Esophagus muscularis mucosa (tissue), 3 donors: Measurements from ENCODE around the gene PLB1.

Source experiments
- CTCF ChIP-seq, 3 experiments: fragments of 200-600 bp in 2 of 3; fragments of 450-650 bp in 1 of 3; sonication (generic) in 2 of 3; IDR thresholded peaks; one replicate each; pipeline ENCODE4 v1.5.1; 2017 to 2019; ENCODE audit warnings: antibody characterized with exemption in 3 of 3, mild to moderate bottlenecking in 2 of 3, moderate library complexity in 1 of 3
- POLR2AphosphoS5 ChIP-seq, 2 donors: sonication (generic); formaldehyde crosslinking; IDR thresholded peaks; one replicate each; pipeline ENCODE4 v1.6.1; 2017; ENCODE audit warnings: antibody characterized with exemption in 2 of 2

GRCh38 chr2:28471214-28471613 is 24.6 kb upstream of the PLB1 start:
- TF ChIP-seq CTCF (IDR thresholded peaks at IDR 0.05) (no peak), POLR2AphosphoS5 (IDR thresholded peaks at IDR 0.05) (no peak)
